ENCODE results near the gene MEI1. TPM values are rescaled to one million over a fixed set of nuclear protein-coding genes. Genes with fewer than 3 reads are reported as not detected.

Gene MEI1, protein sequence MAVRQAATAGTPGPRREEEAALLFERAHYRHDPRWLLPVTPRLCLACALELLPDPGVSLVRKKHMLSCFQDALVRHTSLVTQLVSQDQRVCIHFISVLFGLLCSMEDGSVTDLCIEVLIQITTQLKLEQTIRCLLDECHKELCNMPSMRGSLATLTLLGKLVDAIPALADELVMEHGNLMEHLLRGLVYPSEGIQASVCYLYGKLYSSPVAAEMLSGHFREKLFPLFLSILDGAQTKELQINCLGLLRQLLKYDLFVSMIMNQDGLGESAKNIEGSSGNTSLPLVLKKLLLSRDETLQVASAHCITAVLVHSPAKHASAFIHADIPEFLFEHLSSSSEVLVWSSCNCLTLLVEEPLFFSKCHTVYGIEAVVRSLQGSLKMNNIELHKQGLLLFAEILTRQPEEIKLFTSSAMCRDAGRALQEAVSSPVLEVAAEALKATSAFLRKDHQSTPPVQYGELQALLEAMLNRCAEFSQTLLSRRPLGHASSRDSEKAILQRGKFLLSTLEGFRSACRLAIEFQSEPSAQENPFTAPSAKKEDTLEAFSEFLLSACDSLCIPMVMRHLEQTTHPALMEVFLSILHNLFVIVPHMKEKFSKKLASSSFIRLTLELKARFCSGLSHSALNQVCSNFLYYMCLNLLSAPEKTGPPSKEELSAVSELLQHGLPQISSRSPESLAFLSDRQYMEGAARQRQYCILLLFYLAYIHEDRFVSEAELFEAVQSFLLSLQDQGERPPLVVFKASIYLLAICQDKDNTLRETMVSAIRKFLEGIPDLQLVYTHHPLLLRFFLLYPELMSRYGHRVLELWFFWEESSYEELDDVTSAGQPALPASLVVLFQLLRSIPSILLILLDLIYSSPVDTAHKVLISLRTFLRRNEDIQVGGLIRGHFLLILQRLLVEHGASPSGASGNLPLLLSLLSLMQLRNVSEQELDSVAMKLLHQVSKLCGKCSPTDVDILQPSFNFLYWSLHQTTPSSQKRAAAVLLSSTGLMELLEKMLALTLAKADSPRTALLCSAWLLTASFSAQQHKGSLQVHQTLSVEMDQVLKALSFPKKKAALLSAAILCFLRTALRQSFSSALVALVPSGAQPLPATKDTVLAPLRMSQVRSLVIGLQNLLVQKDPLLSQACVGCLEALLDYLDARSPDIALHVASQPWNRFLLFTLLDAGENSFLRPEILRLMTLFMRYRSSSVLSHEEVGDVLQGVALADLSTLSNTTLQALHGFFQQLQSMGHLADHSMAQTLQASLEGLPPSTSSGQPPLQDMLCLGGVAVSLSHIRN
- 10 to 100 TPM; 56.0 to 70.4 TPM for total RNA-seq

DNA sequence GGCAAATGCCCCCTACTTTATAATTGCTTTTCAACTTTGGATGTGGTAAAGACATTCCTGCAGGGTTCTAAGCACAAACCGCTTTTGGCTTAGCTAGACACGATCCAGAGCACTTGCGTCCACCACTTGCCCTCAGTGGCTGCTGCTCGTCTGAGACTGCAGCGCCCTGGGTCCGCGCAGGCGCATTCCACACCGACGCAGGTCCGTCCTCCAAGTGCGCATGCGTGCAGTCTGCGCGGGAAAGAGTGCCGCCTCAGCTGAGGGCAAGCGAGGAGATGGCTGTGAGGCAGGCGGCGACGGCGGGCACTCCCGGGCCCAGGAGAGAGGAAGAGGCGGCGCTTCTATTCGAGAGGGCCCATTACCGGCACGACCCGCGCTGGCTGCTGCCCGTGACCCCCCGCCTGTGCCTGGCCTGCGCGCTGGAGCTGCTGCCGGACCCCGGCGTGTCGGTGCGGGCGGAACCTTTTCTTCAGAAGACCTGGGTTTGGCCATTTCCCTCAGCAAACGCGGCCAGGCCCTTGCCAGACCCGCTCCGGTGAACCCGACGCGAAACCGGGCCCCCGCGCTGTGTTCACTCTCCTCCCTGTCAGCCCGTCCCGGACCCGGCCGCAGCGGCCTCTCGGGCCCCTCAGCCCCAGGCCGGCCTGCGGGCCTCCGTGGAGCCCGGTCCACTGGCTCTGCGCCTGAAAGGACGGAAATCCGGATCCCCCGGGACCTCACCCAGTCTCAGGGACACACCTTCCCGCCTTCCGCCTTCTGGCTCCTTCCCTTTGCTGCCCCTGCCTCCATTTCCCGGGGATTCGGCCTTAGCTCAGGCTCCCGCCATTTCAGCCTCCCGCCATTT, at the start of gene MEI1:
MEI1 (plus strand) TSS at position 240 of the 844 bp plus-strand sequence; CDS start at position 276, 36 bp downstream.

DNA sequence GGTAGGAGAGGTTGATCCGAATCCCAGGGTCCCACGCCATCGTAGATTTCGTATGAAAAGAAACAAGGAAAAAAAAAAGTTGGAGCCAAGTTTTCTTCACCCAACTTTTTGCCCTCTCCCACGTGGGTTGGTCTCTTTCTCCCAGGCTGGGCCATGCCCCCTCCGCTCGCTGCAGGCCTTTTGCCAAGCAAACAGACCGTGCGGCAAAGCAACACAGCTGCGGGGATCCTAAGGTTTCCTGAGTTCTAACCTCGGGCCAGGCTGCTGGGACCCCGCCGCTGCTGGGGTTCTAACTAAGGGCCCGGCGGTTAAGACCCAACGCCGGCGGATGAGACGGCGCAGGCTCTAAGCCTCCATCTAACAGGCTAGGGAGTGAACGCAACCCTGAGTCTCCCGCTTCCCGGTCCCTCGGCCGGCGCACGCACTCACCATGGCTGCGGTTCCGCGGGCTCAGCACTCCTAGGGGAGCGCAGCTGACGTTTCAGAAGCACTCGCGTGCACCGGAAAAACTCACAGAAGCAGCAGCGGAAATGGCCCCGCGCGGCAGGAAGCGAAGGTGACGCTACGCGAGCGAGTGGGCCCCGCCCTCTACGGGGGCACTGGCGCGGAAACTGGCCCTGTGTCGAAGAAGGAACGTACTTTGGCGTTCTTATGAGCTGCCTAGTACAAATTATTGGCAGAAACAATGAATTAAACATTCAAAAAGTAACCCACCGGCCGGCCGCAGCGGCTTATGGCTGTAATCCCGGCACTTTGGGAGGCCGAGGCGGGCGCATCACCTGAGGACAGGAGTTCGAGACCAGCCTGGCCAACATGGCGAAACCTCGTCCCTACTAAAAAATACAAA, 10.7 kb upstream of the MEI1 start, which contains the start of gene SNU13:
SNU13 (minus strand) TSS at position 503 of the 847 bp plus-strand sequence; CDS start at position 432, 71 bp downstream.

DNA sequence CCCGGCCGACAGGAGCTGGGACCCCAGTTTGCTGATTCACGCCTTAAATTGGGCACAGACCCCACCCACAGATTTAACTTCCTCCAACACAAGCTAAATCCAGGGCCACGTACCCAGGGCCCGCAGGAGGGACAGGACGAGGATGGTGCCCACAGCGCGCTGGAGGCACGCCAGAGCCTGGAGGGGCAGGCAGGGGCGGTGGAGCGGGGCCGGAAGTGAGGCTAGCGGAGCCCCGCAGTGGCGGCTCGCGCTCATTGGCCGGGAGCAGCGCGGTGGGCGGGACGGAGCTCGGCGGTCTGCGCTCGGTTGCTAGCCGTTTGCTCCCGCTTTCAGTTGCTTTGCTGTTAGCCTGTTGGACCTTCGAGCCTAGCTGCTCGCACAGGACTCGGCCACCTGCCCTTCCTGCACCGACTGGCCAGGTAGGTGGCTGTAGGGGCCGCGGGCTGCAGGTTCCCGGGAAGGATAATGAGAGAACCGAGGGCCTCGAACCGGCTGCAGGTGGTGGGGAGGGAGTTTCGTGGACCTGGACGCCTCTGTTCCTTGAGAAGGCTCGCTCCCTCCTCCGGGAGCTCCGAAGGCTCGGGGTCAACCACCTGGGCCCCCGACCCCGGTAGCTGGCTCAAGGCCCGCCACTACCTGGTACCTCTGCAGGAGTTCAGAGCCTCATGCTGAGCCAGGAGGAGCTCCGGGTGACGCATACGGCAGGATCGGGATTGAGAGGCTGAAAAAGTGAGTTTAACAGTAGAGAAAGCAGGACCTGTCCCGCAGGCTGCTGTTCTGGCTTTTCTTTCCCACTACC, 101.2 kb downstream of the MEI1 start, which contains the start of gene CCDC134:
CCDC134 (plus strand) TSS at position 332 of the 799 bp plus-strand sequence. CDS start 8,212 bp downstream, outside the sequence.

DNA sequence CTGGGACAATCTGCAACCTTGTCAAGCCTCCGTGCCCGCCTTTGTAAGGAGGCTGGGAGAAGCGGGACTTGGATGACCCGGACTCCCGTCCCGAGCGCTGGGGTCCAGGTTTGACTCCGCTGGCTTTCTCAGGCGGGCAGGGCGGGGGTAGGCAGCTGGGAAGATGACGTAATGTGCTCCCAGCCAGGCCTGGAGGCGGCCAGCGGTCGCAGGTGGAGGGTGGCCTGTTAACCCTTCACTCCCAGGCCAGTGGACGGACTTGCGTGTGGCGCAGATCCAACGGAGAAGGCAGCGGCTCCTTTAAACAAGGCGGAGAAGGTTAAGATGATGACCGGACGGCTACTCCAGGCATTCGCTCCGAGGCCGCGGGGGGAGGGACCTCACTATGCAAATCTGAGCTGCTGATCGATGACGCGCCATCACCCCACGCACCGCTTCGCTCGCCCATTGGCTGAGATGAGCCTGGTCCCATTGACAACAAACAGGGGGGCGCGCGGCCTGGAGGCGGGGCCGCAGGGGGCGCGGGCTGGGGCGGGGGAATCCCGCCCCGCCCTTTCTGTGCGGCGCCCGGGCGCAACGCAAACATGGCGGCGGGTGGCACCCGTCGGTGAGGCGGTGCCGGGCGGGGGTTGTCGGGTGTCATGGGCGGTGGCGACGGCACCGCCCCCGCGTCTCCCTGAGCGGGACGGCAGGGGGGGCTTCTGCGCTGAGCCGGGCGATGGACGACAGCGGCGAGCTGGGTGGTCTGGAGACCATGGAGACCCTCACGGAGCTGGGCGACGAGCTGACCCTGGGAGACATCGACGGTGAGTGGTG, 133.5 kb downstream of the MEI1 start, which contains the start of gene SREBF2:
SREBF2 (plus strand) TSS at position 553 of the 816 bp plus-strand sequence; CDS start at position 719, 166 bp downstream.

Other genes with a start within 250 kb of the MEI1 start
- 10 to 100 TPM; 46.5 to 48.1 TPM for gene PHF5A, start 230.8 kb upstream of the MEI1 start, total RNA-seq
- gene ACO2, start 230.4 kb upstream of the MEI1 start, total RNA-seq, result 10 to 100 TPM; 65.1 to 65.5 TPM
- 10 to 100 TPM; 27.3 to 29.5 TPM for gene POLR3H, start 155.0 kb upstream of the MEI1 start, total RNA-seq
- gene CSDC2, start 138.5 kb upstream of the MEI1 start, total RNA-seq, result not detected
- 10 to 100 TPM; 34.0 to 38.7 TPM for gene PMM1, start 109.7 kb upstream of the MEI1 start, total RNA-seq
- 10 to 100 TPM; 32.4 to 32.5 TPM for gene DESI1, start 78.5 kb upstream of the MEI1 start, total RNA-seq
- 100 to 1,000 TPM; 222 to 232 TPM for gene XRCC6, start 78.2 kb upstream of the MEI1 start, total RNA-seq
- gene SNU13, start 10.6 kb upstream of the MEI1 start, total RNA-seq, result 100 to 1,000 TPM; 155 TPM
- 10 to 100 TPM; 15.7 to 16.9 TPM for gene CCDC134, start 101.2 kb downstream of the MEI1 start, total RNA-seq
- gene SREBF2, start 133.6 kb downstream of the MEI1 start, total RNA-seq, result 100 to 1,000 TPM; 146 to 148 TPM
- gene SHISA8, start 215.6 kb downstream of the MEI1 start, total RNA-seq, result under 1 TPM in 1 of 2 experiments, not detected in 1; 0.18 TPM
- 1 to 10 TPM; 1.5 to 1.9 TPM for gene TNFRSF13C, start 227.3 kb downstream of the MEI1 start, total RNA-seq
- 10 to 100 TPM; 65.7 to 69.3 TPM for gene CENPM, start 247.6 kb downstream of the MEI1 start, total RNA-seq

All from activated naive CD4-positive, alpha-beta T cell treated with anti-CD3 and anti-CD28 coated beads, Interleukin-2, amount 10 ng/mL, durations not matched to agents 5 hours and 36 hours (primary cell).